Adrenal gland (tissue), 12 donors: ENCODE results near the gene AHI1. TPM values are rescaled to one million over a fixed set of nuclear protein-coding genes. Genes with fewer than 3 reads are reported as not detected.

Source experiments
- DNase-seq, 7 donors: peaks; one replicate each; pipeline ENCODE4 v3.0.0-alpha.2; 2019 to 2020
- H3K27ac ChIP-seq, 5 donors: fragments of 200-600 bp; sonication (generic) in 4 of 5; 1 replicate in 3 of 5; 2 replicates in 2 of 5; pipeline versions ENCODE4 v1.5.1 to v1.8.0; 2016 to 2020; ENCODE audit warnings: mild to moderate bottlenecking in 1 of 5
- H3K27me3 ChIP-seq: fragments of 200-600 bp; 2 replicates; pipeline ENCODE4 v1.8.0; 2021
- H3K36me3 ChIP-seq, 2 donors: fragments of 200-600 bp; replicated peaks in 1 of 2; 1 replicate in 1 of 2; 2 replicates in 1 of 2; pipeline versions ENCODE4 v1.5.1 to v1.8.0; 2018 to 2022
- H3K4me1 ChIP-seq, 2 donors: fragments of 200-600 bp; replicated peaks in 1 of 2; 1 replicate in 1 of 2; 2 replicates in 1 of 2; pipeline versions ENCODE4 v1.5.1 to v1.8.0; 2018 to 2021
- H3K4me3 ChIP-seq, 4 donors: fragments of 200-600 bp; sonication (generic) in 3 of 4; one replicate each; pipeline ENCODE4 v1.5.1; 2016 to 2018
- H3K9me3 ChIP-seq, 3 donors: fragments of 200-600 bp; sonication (generic) in 1 of 3; replicated peaks in 1 of 3; 1 replicate in 2 of 3; 2 replicates in 1 of 3; pipeline versions ENCODE4 v1.5.1 to v1.8.0; 2016 to 2021
- CTCF ChIP-seq, 6 experiments: fragments of 450-650 bp in 4 of 6; fragments of 200-600 bp in 2 of 6; sonication (generic) in 1 of 6; IDR thresholded peaks; 1 replicate in 5 of 6; 2 replicates in 1 of 6; pipeline versions ENCODE4 v1.5.1 to v1.8.0; 2016 to 2021; ENCODE audit warnings: antibody characterized with exemption in 6 of 6, mild to moderate bottlenecking in 2 of 6, moderate library complexity in 1 of 6
- POLR2A ChIP-seq, 2 donors: fragments of 450-650 bp; IDR thresholded peaks; one replicate each; pipeline ENCODE4 v1.6.1; 2017; ENCODE audit warnings: antibody characterized with exemption in 2 of 2, mild to moderate bottlenecking in 2 of 2, moderate library complexity in 1 of 2
- WGBS, 4 donors: extraction: QIAGEN DNeasy Blood & Tissue Kit in 2 of 4; methylation state at CpG; one replicate each; pipeline versions ENCODE4 v1.1.5 to v1.1.7; 2013 to 2017; 5-methylcytosine and 5-hydroxymethylcytosine counted together
- intact Hi-C, 2 donors: fragments of 100-400 bp; cut with DNase I; formaldehyde crosslinking; loops; one replicate each; pipeline versions ENCODE4 v1.14.1 to v1.15.0; 2022 to 2023
- polyA plus RNA-seq, 3 donors: library from polyadenylated mRNA; stranded (reverse); fragments of 200-250 nt in 2 of 3; fragments of 350-450 nt in 1 of 3; fragmentation: Illumina TruSeq in 1 of 3; extraction: RNeasy Lipid Tissue Mini Kit (QIAGEN cat#74804) in 1 of 3; gene quantifications; one replicate each; pipeline ENCODE4 v1.2.3, GENCODE V29; 2013 to 2014
- total RNA-seq, 9 donors: library from RNA; depleted of rRNA in 4 of 9; stranded (reverse); fragments of >200 nt in 4 of 9; fragments of 120-200 nt in 1 of 9; fragmentation: NEBNext Ultra II Directional in 1 of 9; extraction: Animal tissue kit (Norgen Biotek cat#: 25700) in 1 of 9; gene quantifications; one replicate each; pipeline versions ENCODE4 v1.1.0 to v1.2.4, GENCODE V29; 2013 to 2023
- donor health status: healthy with polysubstance abuse.
- donor health status: Bipolar disorder and iron deficiency.
- donor health status: DM: yes; HTN: yes; CAD: no.
- donor health status: DM: no; HTN: no; CAD: no.
- donor health status: DM: no; HTN: no; CAD: no.
- donor health status: DM: yes; HTN: yes; CAD: no.

Gene AHI1
- total and polyA plus RNA-seq, 12 donors = 9.2 to 68.7 (median 35.4) TPM

- Histone ChIP-seq H3K27me3 (no peaks in the 10 kb centered on the region), H3K9me3 (no peaks in the 10 kb centered on the region), H3K4me1 (no peaks in the 10 kb centered on the region), H3K27ac (no peak overlapping the region), H3K4me3 (no peak overlapping the region), H3K36me3 (no peaks in the 10 kb centered on the region)
- intact Hi-C loops = no loop called here
- no peak for DNase-seq
- WGBS, 4 donors = 77 to 87% (median 86%) methylated on average over 2 of the region's 2 CpGs
- TF ChIP-seq POLR2A (IDR thresholded peaks at IDR 0.05) (no peak), CTCF (IDR thresholded peaks at IDR 0.05) (no peak)
Measured at GRCh38 chr6:135257631-135258405, 239.7 kb downstream of the AHI1 start.

- no peak overlapping the region for H3K4me3 ChIP-seq
- WGBS, 4 donors = 76 to 84% (median 81%) methylated on average over 4 of the region's 4 CpGs
- DNase-seq = no peak
- TF ChIP-seq POLR2A (IDR thresholded peaks at IDR 0.05) = no peak
- no peak for TF ChIP-seq CTCF (IDR thresholded peaks at IDR 0.05)
- H3K27me3 ChIP-seq = no peaks in the 10 kb centered on the region
- H3K36me3 ChIP-seq = no peaks in the 10 kb centered on the region
- H3K9me3 ChIP-seq = no peaks in the 10 kb centered on the region
- intact Hi-C loops = no loop called here
- H3K4me1 ChIP-seq = no peaks in the 10 kb centered on the region
- no peak overlapping the region for H3K27ac ChIP-seq
Measured at GRCh38 chr6:135256866-135257265, 240.7 kb downstream of the AHI1 start.

- H3K9me3 ChIP-seq = no peaks in the 10 kb centered on the region
- intact Hi-C loops = no loop called here
- H3K27ac ChIP-seq = no peak overlapping the region
- H3K4me3 ChIP-seq = no peak overlapping the region
- TF ChIP-seq CTCF (IDR thresholded peaks at IDR 0.05) = no peak
- TF ChIP-seq POLR2A (IDR thresholded peaks at IDR 0.05) = no peak
- H3K27me3 ChIP-seq = no peaks in the 10 kb centered on the region
- no peaks in the 10 kb centered on the region for H3K36me3 ChIP-seq
- no peak for DNase-seq
- no peaks in the 10 kb centered on the region for H3K4me1 ChIP-seq
- WGBS, 4 donors = 64 to 88% (median 78%) methylated on average over 1 of the region's 1 CpG
Measured at GRCh38 chr6:135254471-135254870, 243.1 kb downstream of the AHI1 start.

- DNase-seq = no peak
- intact Hi-C loops = no loop called here
- 72 to 79% (median 74%) methylated on average over 10 to 13 of the region's 13 CpGs for WGBS, 4 donors
- Histone ChIP-seq H3K27ac (no peak overlapping the region), H3K4me1 (no peaks in the 10 kb centered on the region), H3K9me3 (no peaks in the 10 kb centered on the region), H3K27me3 (no peaks in the 10 kb centered on the region), H3K4me3 (no peak overlapping the region), H3K36me3 (no peaks in the 10 kb centered on the region)
- TF ChIP-seq POLR2A (IDR thresholded peaks at IDR 0.05) (no peak), CTCF (IDR thresholded peaks at IDR 0.05) (no peak)
Measured at GRCh38 chr6:135251498-135252441, 245.8 kb downstream of the AHI1 start.
